ENCODE results near the gene STARD8.
"Not testable (repeated sequence)": the region's sequence is repeated elsewhere in the genome, so short reads cannot be mapped to it uniquely, and the experiment has no call there.

Gene STARD8

DNA sequence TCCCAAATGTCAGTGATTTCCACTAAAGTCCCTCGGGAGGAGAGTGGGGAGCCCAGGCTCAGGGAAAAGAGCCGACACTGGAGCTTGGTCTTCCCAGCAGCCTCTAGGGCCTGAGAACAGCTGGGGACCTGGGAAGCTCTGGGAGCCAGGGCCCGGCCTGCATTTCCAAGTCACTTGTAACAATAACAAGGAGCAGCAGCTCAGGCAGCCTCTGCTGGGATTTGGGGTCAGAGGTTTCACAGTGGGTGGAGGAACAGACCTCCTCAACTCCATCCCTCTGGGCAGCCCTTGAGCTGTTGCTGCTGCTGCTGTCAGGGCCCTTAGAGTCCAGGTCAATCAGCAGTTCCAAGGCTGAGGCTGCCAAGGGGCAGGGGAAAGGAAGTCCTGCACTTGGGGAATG is 11.1 kb downstream of the STARD8 start:
- DNase-seq, result no peak

DNA sequence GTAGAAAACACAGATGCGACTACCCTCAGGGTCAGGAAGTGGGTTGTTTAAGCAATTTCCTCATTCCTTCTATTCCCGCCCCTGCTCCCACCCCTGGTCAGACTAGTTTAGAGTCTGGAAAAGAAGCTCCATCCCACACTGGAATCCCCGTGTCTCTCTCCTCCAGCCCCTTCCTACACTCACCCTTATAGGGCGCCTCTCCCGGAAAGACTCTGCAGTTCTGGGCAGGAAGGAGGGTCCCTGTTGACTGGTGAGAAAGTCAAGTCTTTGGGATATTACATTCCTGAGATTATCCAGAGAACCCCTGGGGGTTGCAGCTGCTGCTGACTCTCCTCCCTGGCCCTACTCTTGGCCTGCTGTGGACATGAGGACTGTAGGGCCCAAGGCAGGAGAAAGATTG is 11.9 kb downstream of the STARD8 start:
- no peak for DNase-seq

DNA sequence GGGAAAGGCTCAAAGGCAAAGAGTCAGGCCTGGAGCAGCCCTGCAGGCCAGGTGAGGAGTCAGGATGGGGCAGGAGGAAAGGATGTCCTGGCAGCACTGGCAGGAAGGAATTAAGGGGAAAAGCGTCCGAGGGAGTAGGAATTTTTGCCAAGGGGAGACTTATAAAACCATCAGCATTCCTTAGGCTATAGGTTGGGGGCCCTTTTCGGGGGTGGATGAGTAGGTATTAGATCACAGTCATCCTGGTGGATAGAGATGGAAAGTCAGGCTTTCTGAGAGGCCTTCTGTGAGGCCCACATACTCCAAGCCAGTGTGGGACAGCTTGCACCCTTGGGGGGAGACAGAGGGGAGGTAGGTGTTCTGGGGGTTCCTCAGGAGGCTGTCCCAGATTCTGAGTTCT is 12.3 kb downstream of the STARD8 start:
- no peak for DNase-seq

DNA sequence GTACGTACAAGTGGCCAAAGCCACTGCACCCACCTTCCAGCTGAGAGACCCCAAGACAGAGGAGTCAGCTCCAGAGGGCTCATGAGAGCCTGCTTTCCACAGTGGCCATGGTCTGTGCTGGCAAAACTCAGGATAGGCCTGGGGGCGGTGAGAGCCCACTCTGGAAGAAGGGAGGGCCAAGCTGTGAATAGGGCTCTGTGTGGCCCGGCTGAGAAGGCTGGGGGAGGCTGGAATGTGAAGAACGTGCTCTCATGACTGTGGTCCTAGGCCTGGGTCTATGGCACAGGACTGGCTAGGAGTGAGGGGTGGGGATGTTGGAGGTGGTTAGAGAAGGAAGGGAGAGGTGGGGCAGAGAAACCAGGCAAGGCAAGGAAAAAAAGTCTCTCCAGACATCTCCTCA is 13.3 kb downstream of the STARD8 start:
- DNase-seq, result no peak

DNA sequence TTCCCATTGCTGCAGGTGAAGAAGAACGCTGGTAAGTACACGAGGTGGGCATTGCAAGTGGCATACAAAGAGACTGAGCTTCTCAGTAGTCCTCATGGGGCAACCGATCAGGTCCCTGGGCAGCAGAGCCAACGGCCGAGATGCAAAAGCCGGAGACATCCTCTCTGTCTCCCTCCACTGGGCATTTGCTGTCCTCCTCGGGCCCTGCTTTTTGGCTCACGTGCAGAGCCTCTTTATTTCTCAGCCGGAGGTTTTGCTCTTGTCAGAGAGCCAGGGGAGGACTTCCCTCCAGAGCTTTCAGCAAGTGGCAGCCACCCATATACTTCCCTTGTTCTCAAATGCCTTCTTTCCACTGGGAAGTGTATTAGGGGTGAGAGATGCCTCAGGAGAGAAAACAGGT is 18.0 kb downstream of the STARD8 start:
- DNase-seq, result peak; percentile 12 to 19

DNA sequence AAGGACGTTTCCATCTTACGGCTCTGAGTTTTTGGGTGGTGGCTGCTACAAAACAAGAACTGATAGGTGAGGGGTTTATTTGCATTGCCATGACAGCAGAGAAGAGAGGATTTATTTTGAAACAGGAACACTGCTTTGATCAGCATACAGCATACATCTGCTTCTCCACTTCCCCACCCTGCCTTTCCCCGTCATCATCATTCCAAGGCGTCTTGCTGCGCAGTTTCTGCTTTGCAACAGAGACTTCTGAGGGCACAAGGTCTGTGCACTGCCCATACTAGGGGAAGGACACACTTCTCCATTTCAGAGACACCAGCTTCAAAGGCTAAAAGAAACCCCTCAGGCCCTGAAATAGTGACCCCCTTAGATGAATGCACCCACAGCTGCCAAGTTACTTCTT is 19.1 kb downstream of the STARD8 start:
- DNase-seq, result peak; percentile 50 to 57

DNA sequence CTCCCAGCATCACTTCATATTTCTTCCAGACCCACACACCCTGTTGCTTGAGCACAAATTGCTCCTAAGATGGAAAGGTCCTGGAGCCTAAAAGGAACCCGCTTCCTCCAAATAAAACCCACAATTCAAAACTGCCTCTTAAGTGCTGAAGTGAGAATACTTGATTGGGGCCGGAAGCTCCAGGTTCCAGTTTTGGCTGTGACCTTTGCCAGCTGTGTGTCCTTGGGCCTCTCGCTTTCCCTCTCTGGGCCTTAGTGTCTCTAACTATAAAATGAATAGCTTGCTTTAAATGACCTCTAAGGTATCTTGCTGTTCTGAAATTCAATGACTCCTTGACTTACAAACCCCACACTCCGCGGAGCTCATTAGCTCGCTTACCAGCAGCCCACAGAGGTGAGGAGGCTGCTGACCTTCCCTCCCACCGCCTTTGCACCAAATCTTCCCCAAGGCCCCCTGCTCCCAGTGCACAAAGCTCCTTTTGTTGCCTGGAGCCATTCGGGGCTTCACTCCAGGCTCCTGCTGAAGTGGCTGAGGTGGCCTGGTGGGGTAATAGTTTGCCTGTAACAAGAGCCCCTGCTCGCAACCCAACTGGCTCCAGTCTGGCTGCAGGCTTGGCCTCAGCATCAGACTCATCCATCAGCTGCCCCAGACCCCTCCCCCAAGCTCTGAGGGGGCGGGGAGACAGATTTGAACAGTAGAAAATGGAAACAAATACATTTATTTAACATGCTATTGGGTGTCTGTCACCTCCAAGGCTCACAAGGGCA is 21.8 kb downstream of the STARD8 start:
- no peak for DNase-seq

DNA sequence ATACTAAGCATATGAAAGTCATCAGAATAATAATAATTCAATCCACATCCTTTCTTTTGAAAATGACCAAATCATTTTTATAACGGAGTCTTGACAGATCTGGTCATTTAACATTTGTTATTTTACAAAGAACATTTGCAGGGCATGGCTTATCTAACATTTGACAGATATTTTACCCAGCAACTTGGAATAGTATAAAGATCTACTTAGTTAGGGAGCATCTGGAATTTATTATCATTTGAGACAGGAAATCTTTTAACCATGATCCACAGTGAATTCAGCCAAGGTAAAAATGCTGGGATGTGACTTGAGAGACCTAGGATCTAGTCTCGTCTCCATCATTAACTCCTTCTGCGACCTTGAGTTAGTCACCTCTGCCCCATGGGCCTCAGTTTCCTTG is 22.4 kb downstream of the STARD8 start:
- no peak for DNase-seq

DNA sequence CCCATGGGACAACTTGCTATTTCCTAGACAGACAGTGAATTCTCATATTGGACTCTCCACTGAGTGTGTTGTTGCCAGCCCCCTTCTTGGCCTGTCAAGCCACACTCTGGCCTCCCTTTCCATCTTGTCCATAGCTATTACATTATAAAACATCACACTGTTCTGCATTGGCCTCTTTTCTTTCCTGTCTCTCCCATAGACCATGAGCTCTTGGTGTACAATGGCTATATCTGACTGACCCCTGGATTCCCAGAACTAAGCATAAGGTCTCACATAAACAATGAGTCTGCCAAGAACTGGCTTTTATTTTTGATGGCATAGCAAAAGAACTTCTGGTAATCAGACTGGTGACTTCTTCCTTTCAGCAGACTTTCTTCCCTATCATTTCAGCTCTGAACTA is 23.8 kb downstream of the STARD8 start:
- DNase-seq, result no peak

DNA sequence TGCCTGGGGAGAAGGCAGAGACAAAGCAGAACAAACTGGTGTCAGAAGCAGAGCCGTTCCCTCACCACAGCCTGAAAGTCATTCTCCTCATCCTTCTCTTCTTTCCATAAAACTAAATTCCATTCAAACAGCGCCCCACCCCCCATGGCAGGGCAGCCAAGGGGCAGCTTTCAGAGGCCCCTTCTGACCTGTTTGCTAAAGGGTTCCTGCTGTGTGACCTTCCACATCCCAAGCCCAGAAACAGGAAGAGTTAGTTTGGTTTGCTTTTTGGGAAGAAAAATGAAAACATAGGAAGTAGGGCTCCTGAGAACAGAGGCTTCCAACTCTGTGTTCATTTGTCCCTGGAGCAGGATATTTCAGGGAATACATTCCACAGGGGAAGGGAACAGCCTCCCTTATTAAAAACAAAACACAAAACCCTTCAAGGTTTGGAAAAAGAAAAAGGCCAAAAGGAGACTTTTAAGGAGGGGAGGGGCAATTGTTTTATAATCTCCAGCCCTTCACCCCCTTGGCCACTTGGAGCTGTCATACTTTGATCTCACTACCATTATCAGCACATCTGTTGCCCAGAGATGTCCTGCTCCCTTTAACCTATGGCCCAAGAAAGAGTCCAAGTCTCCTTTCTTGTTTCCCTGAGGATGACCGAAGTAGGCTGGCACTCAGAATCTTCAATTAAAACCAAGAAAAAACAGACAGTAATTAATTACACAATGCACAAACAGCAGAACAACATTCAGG is 25.3 kb downstream of the STARD8 start:
- no peak for DNase-seq

DNA sequence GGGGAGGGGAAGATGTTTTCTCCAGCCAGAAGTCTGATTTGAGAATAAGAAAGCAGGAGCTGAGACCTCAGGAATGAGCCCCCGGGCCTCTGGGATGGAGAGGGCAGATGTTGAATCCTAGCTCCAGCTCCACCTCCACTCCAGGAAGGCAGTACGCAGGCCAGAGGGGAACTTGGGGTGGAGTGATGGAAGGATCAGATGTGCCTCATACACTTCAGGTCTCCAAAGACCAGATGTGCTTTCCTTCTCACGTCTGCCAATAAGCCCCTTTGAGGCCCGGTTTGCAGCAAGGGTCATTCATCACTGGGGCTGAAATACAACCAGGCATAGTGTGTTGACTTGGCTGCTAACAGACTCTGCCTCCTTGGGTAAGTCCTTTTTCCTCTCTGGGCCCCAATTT is 28.1 kb downstream of the STARD8 start:
- DNase-seq, result no peak

DNA sequence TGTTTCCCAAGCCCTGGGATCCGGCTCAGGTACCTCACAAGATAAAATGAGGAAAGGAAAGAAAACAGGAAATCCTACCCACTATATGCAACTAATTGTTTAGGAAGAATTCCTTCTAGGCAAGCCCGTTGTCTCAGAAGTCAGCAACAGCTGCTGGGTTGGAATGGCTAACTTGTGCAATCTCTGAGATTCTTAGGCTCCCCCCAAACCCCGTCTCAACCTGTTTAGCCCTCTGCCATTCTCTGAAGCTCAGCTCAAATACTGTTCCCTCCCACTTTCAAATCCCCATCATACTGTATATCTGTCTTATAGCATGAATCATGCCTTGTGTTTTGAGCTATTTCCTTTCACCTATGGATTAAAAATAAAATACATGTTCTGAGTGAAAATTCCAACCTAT is 28.9 kb downstream of the STARD8 start:
- DNase-seq, result no peak

DNA sequence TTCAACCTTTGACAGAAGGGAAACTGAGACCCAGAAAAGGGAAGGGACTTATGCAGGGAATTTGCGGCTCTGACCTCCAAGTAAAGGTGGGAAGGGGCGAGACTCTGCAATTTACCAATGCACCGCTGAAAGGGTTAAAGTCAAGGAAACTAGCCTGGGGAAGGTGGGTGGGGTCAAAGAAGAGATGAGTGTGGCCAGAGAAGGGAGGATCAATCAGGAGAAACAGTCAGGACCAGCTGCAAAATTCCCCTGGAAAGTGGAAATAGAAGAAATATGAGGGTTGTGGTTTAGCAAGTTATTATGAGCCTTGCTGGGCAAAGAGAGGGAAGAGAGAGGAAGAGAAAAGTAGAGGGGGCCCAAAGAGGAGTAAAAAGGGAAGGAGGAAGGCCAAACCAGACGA is 30.5 kb downstream of the STARD8 start:
- no peak for DNase-seq

DNA sequence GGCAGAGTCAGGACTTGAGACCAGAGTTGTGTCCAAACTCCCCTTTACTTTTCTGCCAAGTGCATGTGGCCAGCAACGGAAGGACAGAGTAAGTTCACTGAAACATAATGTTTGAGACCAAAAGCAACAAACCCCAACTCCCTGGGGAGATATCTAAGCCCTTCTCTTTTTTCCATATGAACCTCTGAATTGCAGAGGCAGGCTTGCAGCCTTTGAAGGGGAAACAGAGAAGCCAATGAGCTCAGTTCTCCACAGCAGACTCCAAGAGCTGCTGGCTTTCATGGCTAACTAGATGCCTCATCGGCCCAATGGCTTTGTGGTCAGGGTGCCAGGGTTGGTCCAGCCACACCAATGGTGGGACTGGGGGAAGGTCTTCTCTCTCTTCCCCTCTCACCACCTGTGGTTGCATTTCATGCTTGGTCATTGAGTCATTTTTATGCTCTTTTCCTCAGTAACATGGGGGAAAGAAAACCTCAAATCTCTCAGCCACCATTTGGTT is 34.0 kb downstream of the STARD8 start:
- no peak for DNase-seq

DNA sequence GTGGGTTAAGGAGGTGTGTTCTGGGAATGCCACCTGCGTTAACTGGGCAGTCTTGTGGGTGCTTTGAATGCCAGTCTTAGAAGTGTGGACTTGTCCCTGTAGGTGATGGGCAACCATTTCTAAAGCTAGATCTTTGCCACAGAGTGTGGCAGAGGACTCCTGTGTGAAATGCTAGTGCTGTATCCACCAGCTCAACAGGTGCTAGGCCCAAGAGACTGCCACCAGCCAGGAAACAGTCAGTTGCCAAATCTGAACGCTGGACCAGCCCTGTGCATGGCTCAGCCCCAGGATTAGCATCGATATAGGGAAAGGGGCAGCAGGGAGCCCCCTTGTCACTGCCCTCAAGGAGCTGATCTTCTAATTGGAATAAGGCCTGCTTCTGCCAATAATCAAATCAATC is 35.3 kb downstream of the STARD8 start:
- DNase-seq, result no peak

DNA sequence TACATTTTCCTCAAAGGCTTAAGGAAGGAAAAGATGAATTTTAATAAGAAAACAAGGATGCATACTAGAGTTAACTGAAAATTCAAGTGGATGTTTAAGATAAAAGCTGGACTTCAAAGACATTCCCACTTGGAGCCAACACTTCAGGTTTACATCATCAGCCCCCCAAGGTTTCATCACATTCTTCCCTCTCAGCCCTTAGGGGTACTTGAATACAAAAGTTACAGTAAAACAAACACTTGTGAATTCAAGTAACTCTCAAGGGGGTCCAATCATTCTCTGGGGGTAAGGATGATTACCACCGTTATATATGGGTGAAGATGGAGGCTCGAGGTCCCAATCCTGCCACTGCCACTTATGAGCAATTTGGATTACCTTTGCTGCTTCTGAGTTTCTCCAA is 36.1 kb downstream of the STARD8 start:
- DNase-seq, result no peak

DNA sequence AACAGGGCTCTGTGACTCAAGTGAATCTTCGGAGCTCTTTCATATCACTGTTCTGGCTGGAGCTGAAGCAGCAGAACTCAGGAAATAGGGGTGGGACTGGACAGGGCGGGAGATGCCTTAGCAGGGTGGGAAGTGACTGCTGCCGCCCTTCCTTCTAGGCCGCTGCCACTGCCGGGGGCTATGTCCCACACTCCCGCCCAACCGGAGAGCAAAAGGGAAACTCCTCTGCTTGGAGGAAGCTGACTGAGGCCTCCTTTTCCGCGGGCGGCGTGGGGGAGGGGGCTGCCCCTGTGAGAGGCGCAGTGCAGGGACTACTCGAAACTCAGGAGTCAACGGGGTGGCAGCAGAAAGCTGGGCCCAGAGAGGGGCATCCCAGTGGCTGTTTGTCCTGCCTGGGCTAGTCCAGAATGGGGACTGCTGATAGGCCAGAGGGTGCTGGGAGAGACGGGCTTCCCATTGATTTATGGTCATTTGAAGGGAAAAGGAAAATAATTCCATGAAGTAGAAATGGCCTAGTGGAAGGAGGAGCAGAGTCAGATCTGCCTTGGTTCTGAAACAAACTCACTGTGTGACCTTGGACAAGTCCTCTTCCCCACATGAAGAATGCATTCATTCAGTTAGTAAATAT is 36.9 kb downstream of the STARD8 start:
- DNase-seq, result peak; percentile 66 to 83

DNA sequence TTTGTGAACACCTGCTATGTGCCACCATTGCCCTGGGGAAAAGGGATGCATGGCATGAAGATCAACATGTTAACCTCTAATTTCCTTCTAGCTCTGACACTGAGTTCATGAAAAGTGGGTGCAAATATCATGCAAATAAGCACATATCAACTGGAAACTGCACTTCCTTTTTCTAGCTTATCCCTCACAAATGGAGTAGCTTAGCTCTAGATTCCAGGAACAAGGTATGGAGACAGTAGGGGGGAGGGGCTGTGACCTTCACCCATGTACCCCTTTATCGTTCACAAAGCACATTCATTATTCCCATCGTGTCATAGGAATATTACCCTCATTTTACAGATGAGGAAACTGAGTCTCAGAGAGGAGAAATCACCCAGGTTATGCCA is 37.4 kb downstream of the STARD8 start:
- DNase-seq, result no peak

DNA sequence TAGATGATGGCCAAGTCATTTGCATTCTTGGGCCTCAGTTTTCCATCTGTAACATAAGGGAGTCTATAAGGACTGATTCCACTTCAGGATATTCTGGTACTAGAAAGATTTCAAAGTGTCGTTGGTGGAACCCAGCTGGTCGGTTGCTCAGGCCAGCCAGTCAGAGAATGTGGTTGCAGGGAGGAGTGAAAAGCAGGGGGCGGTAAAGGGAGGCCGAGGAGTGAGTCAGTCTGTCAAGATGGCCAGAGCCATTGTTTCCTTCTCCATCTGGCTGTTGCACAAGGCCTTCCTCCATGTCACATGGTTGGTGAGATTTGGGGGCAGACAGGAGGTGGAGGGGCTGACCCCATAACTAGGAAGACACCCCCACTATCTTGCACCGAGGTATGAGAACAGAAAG is 38.2 kb downstream of the STARD8 start:
- peak; percentile 76 to 84 for DNase-seq

DNA sequence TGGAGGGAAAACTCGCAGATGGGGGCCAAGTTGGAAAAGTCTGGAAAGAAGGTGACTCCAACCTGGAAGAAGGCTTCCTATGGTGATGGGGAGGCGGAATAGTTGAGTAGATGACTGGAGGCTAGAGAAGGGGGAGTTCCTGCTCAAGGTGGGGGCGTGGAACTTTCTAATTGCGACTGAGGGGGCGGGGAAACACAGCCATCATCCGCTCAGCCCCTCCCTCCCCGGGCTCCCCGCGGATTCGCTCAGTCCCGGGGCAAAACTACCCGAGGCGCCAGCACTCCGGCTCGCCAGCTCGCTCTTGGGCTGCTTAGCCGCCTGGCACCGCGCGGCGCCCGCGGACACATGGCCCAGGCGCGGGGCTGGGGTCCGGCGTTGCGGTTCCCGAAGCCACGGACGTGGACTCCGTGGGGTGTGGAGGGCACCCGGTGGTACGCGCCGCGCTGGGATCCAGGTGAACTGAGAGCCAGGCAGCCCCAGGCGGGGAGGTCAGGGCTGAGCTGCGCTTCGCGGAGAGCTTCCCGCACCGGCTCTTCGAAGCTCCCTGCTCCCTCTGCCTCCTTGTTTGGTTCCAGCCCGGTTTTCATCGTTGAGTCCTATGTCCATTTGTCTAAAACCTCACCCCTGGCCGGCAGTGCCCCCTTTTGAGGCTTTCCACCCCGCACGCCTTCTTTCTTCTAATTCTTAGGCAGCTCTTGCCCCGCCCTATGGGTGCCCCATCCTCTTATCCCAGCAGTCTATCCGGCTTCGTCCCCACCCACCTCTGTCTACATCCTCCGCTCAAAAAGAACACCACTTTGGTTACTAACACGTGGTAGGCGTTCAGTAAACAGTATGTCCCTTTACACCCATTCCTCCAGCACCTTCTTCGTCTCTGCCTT is 38.9 kb downstream of the STARD8 start:
- peak; percentile 67 to 81 for DNase-seq

DNA sequence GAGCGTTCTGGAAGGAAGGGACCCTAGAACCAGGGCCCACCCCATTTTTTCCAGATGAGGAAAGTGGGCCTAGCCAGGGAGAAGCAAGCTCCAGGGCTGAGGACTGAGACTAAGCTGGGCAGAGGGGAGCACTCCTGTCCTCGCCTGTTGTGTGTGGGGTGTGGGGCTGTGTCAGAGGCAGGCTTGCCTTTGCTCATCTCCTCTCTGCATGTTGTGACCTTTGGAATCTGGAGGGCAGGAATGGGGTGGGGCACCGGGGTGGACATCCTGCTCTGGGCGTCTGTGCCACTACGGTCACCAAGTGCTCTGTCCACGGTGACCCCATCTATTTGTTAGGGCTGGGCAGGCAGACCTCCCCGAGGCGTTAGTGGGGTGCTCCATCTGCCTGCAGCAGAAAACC is 41.5 kb downstream of the STARD8 start:
- DNase-seq, result not testable (repeated sequence)

DNA sequence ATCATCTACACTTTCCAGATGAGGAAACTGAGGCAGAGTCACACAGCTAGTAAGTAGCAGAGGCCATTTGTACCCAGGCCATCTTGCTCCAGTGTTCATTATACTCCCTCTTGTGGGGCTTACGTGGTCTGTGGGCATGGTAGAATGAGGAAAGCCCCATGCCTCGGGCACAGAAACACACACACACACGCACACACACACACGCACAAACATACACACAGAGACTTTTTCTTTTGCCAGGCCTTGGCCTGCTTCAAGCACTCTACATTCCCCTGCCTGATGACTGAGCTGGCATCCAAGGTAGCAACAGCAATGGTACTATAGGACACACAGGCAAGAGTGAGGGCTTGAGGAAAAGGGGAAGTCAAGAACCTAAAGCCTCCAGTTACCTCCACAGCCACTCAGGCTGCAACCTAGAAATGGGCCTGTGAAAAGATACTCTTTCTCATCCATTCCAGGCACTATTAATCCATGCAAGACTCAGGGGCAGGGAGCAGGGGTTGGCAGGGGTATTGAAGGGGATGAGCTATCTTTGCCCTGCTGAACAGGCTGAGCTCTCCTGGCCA is 43.6 kb downstream of the STARD8 start:
- DNase-seq, result no peak

DNA sequence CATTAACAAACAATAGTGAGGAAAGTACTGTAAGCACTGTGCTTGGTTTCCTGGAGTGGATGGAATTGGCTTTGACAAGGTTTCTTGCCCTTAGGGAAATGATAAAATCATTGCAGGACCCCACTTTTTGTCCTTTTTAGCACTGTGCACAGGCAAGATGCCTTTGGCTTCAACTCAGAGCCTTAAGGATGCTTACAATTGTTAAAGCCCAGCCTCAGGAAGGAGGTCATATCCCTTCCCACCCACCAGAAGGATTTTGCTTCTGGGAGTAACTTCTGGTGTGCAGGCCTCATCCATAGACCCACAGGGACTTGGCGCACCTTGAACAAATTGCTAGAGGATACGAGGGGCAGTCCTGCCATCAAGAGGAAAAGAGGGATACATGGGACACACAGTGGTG is 44.5 kb downstream of the STARD8 start:
- DNase-seq, result no peak
